ENCODE measurements around the gene EMILIN1.
"Not testable (repeated sequence)": the region's sequence is repeated elsewhere in the genome, so short reads cannot be mapped to it uniquely, and the experiment has no call there.

The EMILIN1 gene

DNA sequence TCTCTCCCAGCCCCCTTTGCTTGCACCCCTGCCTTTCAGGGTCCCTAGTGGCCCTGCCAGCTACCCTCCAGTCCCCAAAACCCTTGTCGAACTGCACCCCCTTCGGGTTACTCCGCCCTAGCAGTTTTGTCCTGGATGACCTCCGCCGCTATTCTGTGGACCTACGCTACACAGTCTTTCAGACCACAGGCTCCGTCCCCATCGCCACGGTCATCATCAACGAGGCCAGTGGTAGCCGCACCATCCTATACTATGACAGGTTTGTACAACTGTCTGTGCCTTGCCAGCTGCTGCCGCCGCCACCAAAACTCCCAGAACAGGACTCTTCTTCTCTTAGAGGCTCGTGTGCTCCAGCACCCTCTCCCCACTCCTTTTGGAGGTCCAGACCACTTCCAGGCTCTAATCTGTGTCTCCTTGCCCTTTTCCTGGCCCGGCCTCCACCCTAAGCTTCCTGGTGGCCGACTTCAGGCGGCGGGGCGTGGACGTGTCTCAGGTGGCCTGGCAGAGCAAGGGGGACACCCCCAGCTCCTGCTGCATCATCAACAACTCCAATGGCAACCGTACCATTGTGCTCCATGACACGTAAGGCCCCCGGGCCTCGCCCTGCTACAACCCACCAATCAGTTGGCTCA, 16.1 kb downstream of the EMILIN1 start:
- DNase-seq (ENCODE audit: low read depth), result no peak

DNA sequence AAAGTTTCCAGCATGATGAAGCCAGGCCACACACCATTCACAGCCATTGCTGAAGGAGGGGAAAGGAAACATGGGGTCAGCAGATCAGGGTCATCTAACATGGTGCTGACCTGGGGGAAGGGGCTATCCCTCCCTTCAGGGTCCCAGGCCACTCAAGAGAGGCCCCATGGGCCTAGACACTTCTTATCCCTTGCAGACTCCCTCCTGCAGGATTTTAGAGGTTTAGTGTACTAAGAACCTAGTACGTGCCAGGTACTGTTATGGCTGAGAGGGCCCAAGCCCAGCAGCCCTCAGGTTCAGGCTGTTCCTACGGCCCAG, 17.0 kb downstream of the EMILIN1 start:
- no peak for DNase-seq (ENCODE audit: low read depth)

DNA sequence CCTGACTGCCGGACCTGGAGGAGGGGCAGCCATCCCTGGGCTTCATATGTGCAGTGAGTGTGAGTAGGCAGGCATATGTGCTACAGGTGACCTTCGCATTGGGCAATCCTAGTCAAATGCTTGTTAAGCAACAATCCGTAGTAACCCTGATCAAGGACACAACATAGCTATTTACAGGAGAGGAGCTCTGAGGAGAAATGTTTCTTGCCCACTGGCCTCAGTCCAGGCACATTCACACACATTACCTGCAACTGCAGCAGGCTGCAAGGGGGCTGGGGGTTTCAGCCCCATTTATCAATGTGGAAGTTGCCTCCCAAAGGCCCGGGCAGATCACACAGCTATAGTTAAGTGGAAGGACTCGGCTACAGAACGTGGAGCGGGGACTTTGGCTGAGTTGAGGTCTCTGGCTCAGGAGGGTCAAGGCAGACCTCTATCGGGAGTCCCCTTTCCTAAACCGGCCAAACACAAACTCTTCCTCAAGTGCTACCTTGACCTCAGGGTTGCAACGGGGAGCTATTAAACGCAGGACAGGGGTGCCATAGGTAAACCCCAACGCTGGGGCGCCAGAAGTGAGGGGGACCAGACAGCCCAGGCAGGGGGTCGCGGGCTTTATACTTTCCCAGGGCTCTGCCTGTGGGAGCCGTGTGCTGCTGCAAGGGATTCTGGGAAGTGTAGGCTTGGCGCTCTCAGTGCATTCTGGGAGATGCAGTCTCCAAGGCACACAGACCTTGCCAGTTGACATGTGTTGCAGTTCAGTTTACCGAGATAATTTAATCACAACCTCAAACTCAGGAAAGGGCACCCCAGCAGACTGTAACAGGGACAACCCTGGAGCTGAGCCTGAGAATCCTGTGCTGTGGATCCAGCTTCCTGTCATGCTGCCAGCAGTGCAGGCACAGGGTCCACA, 17.6 kb downstream of the EMILIN1 start:
- peak; percentile 58 for DNase-seq (ENCODE audit: low read depth)

DNA sequence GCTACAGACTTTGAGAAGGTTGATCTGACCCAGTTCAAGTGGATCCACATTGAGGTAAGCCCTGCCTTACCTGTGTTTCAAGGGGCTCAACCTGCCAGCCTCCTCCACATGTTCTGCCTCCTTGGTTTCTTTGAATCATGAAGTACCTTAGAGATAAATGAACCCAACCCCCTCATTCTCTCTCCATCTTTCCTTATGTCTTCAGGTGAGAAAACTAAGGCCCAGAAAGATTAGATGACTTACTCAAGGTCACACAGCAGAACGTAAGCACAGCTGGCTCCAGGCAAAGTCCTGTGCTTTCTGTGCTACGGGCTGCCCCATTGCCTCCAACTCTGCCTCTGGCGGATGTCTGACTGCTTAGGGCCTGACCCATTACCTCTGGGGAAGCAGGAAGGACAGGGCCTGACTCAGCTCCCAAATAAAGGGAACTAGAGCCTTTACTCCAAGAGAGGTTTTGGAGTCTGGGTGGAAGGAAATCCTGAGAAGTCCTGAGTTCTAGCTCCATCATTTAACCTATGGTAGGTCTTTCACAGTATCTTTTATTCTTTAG, 18.4 kb downstream of the EMILIN1 start:
- DNase-seq (ENCODE audit: low read depth), result no peak

DNA sequence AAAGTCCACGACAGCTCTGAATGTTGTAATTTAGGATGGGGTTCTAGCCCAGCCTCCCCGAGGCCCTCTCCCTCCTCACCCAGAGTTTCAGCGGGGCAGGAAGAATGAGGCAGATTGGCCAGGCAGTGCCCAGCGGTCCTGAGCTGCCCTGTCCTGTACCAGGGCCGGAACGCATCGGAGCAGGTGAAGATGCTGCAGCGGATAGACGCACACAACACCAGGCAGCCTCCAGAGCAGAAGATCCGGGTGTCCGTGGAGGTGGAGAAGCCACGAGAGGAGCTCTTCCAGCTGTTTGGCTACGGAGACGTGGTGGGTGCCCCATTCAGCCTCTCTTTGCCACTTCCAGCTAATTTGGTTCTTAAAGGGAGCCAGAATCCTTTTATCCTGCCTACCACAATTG, 18.9 kb downstream of the EMILIN1 start:
- no peak for DNase-seq (ENCODE audit: low read depth)

DNA sequence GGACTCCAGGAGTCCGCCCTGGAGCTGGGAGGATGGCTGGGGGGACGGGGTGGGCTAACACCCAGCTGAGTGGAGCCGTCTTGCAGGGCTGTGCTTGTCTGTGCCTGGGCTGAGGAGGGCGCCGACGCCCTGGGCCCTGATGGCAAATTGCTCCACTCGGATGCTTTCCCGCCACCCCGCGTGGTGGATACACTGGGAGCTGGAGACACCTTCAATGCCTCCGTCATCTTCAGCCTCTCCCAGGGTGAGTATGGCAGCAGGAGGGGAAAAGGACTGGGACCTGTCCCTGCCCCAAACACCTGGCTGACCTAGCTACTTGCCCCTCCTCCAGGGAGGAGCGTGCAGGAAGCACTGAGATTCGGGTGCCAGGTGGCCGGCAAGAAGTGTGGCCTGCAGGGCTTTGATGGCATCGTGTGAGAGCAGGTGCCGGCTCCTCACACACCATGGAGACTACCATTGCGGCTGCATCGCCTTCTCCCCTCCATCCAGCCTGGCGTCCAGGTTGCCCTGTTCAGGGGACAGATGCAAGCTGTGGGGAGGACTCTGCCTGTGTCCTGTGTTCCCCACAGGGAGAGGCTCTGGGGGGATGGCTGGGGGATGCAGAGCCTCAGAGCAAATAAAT, 21.0 kb downstream of the EMILIN1 start:
- no peak for DNase-seq (ENCODE audit: low read depth)

DNA sequence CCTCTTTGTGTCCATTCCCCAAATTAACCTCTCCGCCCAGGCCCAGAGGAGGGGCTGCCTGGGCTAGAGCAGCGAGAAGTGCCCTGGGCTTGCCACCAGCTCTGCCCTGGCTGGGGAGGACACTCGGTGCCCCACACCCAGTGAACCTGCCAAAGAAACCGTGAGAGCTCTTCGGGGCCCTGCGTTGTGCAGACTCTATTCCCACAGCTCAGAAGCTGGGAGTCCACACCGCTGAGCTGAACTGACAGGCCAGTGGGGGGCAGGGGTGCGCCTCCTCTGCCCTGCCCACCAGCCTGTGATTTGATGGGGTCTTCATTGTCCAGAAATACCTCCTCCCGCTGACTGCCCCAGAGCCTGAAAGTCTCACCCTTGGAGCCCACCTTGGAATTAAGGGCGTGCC, 21.6 kb downstream of the EMILIN1 start:
- no peak for DNase-seq (ENCODE audit: low read depth)

DNA sequence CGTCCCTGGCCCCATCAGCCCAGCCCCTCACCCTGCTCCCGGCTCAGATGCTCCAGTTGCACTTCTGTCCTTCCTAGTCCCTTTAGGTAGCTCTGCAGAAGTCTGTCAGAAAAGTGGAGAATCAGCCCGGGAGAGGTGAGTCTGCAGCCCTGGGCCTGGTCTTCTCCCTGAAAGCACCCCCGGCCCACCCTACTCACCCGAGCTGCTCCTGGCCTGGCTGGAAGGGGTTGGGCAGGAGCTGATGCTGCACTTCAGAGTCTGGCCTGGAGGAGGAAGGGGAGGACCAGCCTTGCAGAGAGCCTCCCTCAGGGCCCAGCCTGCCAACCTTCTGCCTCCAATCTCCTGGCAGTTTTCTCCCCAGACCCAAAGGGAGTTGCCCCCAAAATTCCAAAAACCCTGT, 23.9 kb downstream of the EMILIN1 start:
- DNase-seq (ENCODE audit: low read depth), result no peak

DNA sequence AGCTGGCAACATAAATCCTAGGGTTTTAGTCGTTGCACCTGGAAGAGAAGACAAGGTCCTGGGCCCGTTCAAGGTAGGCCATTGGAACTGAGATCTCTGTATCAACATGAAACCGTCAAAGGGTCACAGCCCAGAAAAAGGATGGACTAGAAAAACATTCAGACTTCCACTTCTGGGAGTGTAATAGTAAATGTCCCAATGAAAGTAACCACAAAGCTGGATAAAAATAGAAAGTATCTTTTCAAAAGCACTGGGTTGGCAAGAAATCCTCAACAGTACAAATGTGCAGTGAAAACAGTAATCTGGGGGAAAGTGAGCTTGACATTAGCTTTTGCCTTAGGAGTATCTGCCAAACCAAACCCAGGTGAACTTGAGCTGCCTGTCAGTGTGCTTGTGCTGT, 27.6 kb downstream of the EMILIN1 start:
- DNase-seq (ENCODE audit: low read depth), result no peak

DNA sequence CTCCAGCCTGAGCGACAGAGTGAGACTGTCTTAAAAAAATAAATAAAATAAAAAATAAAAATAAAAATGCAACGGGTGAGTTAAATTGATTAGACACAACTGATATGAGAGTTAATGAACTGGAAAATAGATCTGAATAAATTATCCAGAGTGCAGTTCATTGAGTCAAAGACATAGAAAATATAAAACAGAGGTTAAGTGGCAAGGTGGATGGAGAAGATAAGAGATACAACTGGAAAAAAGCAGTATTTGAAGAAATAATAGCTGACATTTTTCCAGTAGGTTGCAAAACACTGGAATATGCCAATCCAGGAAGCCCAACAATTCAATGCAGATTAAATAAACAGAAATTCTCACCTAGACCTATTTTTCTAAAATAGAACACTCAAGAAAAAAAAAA, 29.8 kb downstream of the EMILIN1 start:
- DNase-seq (ENCODE audit: low read depth), result no peak

DNA sequence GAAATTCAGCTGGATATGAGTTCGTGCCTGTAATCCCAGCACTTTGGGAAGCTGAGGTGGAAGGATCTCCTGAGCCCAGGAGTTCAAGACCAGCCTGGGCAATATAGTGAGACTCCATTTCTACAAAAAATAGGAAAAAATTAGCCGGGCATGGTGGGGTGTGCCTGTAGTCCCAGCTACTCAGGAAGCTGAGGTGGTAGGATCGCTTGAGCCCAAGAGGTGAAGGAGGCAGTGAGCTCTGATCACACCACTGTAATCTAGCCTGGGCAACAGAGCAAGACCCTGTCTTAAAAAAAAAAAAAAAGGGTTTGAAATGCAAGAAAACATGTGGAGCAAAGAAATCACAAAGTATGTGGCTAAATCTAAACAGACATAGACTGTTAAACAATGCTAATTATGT, 30.7 kb downstream of the EMILIN1 start:
- DNase-seq (ENCODE audit: low read depth), result no peak

DNA sequence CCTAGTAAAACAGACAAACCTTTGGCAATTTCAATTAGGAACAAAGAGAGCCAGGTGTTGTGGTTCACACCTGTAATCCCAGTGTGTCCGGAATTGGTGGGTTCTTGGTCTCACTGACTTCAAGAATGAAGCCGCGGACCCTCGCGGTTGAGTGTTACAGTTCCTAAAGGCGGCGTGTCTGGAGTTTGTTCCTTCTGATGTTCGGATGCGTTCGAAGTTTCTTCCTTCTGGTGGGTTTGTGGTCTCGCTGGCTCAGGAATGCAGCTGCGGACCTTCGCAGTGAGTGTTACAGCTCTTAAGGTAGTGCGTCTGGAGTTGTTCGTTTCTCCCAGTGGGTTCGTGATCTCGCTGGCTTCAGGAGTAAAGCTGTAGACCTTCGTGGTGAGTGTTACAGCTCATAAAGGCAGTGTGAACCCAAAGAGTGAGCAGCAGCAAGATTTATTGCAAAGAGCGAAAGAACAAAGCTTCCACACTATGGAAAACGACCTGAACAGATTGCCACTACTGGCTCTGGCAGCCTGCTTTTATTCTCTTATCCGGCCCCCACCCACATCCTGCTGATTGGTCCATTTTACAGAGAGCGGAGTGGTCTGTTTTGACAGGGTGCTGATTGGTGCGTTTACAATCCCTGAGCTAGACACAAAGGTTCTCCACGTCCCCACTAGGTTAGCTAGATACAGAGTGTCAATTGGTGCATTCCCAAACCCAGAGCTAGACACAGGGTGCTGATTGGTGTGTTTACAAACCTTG, 32.4 kb downstream of the EMILIN1 start:
- not testable (repeated sequence) for DNase-seq (ENCODE audit: low read depth)

DNA sequence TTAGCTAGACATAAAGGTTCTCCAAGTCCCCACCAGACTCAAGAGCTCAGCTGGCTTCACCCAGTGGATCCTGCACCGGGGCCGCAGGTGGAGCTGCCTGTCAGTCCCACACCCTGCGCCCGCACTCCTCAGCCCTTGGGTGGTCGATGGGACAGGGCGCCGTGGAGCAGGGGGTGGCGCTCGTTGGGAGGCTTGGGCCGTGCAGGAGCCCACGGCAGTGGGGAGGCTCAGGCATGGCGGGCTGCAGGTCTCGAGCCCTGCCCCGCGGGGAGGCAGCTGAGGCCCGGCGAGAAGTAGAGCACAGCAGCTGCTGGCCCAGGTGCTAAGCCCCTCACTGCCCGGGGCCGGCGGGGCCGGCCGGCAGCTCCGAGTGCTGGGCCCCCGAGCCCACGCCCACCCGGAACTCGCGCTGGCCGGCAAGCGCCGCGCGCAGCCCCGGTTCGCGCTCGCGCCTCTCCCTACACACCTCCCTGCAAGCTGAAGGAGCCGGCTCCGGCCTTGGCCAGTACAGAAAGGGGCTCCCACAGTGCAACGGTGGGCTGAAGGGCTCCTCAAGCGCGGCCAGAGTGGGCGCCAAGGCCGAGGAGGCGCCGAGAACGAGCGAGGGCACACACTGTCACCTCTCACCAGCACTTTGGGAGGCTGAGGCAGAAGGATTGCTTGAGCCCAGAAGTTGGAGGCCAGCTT, 33.1 kb downstream of the EMILIN1 start:
- not testable (repeated sequence) for DNase-seq (ENCODE audit: low read depth)

DNA sequence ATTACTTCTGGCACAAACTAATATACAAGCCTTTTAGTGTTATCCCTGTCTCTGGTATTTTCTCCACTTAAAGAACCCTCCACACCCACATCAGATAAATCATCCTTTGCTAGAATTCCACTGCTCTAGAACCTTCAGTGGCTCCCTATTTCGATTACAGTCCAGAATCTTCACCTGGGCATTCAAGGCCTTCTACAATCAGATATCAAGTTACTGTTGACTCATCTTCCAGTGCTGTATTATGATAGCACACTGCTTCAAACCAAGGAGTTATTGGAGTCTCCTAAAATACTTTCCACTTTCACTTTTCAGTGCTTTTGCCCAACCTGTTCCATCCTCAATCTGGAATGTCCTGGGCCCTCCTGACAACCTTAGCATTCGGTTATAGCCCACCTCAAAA, 37.1 kb downstream of the EMILIN1 start:
- no peak for DNase-seq (ENCODE audit: low read depth)

DNA sequence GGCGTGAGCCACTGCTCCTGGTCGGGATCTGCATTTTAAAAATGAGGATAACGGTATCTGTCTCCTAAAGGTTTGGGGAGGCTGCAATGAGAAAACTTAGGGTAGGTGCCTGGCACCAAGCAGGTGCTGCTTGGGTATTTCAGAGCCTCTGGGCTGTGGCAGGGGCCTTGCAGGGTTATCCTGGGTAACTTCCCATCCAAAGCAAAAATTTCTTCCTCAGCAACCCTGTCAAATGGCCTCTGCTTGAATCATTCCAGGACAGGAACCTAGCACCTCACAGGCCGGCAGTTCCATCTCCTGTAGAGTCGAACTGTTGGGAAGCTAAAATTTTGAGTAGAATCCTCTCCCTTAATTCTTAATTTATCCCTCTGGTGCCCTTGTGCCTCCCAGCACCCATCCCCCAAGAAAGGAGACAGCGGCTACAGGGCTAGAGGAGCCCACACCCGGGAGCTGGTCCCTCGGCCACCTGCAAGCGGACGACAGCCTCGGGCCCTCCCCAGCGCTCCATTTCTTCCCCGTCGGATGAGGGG, 39.6 kb downstream of the EMILIN1 start:
- DNase-seq (ENCODE audit: low read depth), result no peak

DNA sequence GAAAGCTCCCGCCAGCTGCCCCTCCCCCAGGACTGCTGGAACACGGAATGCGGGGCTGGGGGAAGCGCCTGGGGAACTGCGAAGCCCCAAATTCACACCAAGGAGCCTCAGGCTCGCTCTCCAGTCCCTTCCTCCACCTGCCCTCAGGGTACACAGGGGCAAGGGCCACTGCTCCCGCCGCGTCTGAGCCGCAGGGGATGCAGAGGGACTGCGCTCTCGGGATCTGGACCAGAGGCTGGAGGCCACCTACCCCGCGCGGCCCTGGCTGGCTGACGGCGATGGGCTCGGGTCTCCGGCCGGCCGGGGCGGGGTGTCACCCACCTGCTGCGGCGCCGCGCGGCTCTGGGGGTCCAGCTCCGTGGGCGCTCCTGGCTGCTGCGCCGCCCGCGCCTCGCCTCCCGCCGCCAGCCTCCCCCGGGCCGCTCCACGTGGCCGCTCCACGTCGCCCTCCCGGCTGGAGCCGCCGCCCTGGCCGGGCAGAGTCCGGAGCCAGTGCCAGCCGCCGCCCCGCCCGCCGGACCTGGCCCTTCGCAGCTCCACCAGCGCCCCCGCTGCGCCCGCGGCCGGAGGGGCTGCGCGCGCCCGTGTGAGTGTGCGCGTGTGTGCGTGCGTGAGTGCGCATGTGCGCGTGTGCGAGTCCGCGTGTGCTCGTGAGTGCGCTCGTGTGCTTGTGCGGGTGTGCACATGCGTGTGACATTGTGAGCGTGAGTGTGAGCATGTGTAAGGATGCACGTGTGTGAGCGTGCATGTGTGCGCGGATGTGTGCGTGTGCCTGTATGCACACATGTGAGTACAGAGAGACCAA, 40.3 kb downstream of the EMILIN1 start, which contains the start of gene CGREF1:
CGREF1 (minus strand) TSS at position 604 of the 805 bp plus-strand sequence. CDS start 14,762 bp downstream, outside the sequence.
- DNase-seq (ENCODE audit: low read depth), result no peak

DNA sequence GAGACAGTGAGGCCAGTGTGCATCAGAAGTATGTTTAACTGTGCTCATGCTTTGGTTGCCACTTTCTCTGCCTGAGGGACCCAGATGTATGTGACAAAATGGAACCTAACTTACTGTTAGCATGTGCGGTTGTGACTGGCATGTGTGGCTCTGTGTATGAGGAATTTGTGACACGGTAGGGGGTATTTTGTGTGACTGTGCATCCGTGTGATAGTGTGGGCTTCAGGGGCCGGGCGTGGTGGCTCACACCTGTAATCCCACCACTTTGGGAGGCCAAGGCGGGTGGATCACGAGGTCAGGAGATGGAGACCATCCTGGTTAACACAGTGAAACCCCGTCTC, 40.9 kb downstream of the EMILIN1 start:
- not testable (repeated sequence) for DNase-seq (ENCODE audit: low read depth)

DNA sequence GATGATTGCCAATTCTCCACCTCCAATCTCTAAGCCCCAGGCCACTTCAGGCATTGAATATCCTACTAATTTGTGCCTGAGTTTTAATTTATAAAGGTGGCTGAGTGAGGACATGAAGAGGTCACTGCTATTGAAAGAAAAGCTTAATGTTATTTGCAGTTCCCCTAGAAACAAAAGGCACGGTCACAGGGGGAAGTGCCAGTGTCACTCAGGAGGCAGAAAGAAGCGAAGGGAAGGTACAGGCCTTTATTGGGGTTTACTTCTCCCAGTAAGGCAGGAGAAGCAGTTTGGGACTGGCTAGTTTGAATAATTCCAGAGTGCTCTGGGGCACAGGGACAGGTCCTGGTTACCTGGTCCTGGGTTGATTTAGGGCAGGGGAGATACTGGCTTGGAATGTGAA, 43.5 kb downstream of the EMILIN1 start:
- no peak for DNase-seq (ENCODE audit: low read depth)

DNA sequence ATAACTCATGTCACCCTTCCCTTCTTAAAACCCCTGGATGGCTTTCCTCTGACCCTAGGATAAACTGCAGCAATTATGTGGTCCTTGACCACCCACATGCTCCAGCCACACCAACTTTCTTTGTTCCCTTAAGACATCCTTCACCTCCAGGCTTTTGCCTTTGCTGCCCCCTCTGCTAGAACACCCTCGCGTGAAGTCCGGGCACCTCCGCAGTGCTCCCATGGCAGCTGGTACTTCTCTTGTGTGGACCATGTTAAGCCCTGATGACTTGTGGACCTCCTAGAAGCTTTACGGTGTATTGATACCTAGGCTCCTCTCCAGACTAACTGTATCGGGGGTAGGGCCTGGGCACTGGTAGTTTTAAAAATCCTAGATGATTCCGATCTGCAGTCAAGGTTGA, 44.4 kb downstream of the EMILIN1 start:
- DNase-seq (ENCODE audit: low read depth), result no peak

DNA sequence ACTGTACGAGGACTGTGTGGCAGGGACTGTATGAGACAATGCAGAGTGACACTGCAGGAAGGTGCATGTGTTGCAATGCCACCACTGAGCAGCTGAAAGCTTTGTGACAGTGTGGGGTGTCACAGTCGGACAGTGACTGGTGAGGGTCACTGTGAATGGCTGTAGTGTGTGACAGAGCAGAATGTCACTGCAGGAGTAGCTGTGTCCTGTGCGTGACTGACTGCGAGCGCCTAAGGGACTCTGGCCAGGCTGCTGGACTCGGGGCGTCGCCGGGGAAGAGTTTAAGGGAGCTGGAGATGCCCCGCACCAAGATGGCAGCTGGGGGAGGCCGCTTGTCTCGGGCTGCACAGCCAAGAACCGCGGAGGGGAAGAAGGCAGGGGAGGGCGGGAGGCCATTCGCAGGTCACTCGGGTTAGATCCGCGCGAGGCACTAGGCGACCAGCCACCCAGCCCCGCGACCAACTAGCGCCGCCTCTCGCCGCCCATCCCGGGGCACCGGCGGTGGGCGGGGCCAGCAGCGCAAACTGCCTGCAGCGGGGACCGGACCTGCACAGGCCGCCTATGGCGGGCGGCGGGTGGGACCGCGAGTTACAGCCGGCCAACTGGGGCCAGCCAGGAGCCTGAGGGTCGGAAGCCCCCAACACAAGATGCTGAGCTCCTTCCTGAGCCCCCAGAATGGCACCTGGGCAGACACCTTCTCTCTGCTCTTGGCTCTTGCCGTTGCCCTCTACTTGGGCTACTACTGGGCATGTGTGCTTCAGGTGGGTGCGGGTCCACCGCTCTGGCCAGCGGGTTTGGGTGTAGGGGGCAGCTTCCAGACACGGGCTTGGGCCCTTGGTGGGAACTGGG, 45.1 kb downstream of the EMILIN1 start, which contains the start of gene ABHD1:
ABHD1 (plus strand) TSS at position 514 of the 849 bp plus-strand sequence; CDS start at position 648, 134 bp downstream.
- DNase-seq (ENCODE audit: low read depth), result no peak

All from fibroblast of gingiva (primary cell).